Activated T-helper 1 cell treated with anti-CD3 and anti-CD28 coated beads, Interleukin-2, amount 50 U/mL, for 16 hours (primary cell): Measurements from ENCODE around the gene CPO.

Experiments used
- DNase-seq, 2 donors: peaks; one replicate each; pipeline ENCODE4 v3.0.0-alpha.2; 2020; ENCODE audit warnings: low read depth in 1 of 2, low spot score in 1 of 2

Gene CPO

DNA sequence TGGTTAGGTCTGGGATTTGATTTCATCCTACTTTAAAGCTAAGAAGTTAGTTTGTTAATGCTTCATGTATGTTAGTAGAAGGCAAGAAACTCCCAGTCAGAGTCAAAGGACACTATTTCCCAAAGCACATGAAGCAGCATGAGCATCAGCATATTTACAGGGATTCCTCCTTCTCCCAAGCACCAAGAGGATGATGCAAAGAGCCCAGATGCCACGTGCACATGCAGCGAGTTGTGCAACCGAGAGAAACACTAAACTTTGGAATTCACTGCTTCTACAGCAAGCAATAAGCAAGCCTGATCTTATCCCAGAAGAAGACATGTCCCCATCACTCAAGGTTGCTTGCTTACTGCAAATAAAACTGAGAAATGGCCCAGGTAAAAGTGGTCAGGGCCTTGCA, 32.5 kb downstream of the CPO start:
- DNase-seq, result no peak

DNA sequence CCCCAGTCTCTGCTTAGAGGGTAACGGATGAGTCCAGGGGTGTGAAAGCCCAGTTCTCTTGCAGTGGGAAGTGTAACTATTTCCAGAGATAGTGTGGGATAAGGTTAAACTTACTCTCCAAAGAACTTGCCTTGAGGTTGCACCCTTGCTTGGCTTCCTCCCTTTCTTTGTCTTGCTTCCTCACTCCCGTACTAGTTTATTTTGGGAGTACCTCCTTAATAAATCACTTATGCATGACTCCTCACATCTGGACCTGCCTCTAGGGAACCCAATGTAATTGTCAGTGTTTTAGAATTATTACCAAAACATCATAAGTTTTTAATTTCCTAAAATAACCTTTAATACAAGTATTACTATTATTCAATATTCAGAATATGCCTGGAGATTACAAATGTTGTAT, 35.2 kb downstream of the CPO start:
- DNase-seq, result no peak

DNA sequence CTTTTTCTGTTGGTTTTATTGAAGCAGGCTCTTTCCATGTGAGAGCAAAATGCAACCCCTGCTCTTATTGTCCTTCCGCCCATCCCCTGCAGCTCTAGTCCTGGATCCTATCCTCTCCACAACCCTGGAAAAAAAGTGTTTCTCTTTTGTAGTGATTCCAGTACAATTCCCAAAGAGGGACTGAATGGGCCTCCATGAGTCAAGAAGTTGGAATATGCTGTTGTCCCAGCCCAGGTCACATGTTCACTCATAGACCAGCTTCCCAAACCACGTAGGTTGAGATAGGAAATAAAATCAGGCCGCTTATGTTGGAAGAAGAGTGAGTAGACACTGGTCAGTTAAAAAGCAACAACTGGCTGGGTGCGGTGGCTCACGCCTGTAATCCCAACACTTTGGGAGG, 39.4 kb downstream of the CPO start:
- DNase-seq, result no peak

DNA sequence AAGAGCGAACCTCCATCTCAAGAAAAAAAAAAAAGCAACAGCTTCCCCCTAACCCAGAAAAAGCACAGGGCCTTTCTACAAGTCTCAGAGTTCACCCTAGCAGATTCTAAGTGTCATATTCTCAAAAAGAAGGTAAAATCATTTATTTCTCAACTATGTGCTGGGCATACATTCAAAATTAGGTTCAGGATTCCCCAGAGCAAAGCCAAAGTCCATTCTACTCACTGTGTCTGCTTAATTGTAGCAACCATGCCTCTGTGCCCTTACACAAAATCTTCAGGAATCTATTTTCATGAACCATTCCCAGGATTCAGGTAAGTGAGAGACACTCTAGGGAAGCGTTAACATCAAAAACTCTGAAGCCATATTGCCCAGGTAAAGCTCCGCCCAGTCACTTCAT, 40.0 kb downstream of the CPO start:
- DNase-seq, result no peak

DNA sequence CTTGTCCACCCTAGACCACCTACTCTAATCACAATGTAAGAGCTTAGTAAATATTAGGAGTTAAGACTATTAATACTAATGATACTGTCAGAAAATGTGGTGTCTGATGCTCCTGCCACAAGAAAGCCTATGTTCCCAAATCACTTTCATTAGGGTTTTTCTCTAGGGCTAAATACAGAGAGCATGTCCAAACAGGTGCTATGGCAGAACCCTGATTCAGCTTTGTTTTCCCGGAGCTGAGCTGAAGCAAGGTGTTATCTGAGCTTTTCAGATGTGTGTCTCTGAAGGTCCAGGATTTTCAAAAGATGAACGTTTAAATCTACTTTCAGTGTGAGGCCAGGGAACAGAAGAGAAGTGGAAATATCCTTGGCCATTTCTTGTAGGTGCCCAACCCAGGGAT, 40.6 kb downstream of the CPO start:
- no peak for DNase-seq

DNA sequence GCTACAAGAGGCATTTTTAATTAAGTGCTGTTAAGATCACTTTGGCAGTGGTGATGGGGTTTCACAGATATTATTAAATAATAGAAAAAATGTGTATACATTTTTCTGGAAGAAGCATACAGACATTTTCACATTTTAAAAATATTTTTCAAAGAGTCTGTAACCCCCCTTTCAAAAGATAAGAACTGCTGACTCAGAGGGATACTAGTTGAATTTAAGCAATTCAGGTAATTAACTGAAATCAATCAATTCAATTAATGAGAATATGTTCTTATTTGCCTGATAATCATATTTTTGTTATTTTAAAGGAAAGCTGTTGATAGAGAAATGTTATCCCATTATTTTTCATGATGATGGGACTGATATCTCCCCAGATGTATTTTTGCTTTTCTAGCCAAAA, 41.1 kb downstream of the CPO start:
- no peak for DNase-seq

DNA sequence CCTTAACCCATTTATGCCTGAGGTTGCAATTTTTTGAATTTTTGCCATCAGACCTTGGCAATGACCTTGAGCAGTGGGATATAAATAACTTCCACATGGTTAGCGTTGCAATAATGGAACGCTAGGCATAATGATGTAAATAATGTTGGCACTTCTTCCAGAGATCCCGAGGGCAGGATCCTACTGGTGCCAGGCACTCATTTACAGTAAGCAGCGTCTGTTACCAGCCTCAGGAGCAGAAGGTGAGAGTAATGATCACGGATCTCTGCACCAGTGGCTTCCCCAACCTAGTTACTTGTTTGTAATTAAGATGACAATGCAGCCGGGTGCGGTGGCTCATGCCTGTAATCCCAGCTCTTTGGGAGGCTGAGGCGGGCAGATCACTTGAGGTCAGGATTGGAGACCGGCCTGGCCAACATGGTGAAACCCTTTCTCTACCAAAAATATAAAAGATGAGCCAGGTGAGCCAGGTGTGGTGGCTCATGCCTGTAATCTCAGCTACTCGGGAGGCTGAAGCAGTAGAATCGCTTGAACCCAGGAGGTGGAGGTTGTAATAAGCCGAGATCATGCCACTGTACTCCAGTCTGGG, 41.9 kb downstream of the CPO start:
- no peak for DNase-seq

DNA sequence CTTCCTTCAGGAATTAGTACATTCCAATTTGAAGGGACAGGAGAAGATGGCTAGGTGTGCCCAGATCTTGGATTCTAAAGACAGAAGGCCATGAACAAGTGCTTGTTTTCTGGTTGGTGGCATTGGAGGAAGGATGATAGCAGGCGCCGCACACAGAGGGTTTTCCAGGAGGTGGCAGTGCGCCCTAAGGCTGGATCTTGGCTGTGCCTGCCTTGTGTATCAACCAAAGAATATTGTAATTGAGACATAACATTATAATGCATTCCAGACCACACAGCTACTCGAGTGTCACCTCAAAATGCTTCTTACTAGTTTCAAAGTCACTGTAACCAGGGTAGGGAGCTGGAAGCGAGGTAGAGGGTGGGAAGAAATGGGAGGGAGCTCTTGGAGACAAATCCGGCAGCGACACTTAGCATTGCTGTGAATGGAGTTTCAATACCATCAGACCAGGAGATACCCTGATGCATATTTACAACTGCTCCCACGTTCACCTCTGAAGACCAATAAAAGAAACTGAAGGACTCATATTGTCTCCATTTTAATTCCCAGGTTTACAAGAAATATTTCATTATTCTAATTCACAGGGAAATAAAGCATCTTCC, 42.5 kb downstream of the CPO start:
- DNase-seq, result peak in 1 of 2 donors; percentile 2

DNA sequence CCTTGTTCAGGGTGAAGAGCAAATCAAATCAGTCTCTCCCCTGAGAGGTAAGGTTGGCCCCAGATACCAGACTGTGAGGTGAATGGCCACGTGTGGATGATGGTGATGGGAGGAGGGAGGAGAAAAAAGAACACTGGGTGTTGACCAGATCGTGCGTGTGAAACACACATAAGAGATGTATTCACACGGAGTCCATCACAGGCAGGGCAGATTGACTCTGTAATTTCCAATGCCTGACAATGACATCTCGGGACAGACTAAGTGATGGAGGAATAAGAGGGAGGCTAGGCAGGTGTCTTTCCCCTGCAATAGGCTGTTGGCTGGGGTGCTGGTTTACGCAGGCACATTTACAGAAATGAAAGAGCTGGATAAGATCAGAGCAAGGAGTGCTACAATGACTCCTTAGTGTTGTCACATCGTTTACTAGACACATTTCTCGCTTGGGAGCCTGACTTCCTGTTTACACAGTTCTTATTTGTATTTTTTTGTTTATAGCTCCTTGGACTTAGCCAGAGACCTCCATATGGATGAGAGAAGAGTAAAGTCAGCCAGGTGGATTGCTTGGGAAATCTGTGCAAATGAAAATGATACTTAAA, 43.1 kb downstream of the CPO start:
- DNase-seq, result no peak

DNA sequence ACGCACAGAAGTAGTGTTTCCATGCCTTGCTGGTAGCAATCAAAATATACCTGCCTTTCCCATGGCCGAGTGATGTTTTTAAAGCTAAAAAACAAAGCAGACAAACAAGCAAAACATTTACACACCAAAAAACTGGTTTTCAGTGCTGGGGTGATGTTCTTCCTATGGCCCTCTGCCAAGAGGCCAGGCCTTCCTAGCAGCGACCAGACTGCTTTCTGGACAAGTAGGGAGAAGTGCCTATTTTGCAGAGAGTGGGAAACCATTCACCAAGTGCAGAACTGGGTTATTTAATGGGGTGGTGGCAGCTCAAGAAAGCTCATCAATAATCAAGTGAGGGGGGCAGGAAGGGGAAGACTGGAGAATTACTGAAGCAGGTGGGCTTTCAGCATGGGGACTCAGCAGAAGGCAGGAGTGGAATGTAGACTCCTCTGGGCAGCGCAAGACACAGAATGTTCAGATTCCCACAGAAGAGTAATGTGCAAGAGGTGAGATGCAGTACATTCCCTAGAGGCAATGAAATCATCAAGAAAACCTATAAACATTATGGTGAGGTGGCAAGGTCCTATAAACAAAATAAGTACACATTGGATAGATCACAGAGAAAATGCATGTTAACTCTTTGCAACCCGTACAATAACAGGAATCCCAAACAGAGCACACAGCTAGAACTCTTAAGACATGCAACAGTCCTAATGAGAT, 44.0 kb downstream of the CPO start:
- DNase-seq, result no peak

DNA sequence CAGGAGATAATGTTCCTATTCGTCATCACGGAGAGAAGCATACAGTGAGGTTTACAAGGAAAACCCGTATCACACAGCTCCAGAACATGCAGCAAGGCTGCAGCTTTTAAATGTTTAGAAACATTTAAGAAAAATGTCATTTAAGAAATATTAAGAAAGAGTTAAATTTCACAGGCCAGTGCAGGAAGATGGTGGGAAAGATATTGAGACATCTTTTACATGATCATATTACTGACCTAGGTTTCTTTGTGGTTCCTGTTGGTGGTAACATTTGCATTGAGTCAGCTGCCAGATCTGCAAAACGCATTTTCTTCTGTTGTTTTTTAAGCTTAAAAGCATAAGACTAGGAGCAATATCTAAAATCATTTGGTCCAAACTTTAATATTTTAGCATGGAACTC, 44.9 kb downstream of the CPO start:
- DNase-seq, result no peak

DNA sequence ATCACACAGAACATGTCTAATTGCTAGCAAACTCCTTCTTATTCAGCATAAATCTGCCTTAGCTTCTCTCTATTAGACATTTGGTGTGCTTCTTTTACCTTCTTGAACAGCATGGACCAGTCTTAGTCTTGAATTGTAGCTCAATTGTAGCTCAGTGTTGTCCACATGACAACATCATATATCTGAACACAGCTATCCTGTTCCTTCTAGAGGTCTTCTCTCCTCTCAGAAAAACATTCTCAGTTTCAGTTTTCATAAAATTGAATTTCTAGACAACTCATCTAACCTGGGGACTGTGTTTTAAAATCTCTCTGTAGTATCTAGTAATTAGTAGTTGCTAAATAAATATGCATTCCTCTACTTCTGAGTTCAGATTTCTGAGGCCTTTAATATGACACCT, 47.6 kb downstream of the CPO start:
- no peak for DNase-seq

DNA sequence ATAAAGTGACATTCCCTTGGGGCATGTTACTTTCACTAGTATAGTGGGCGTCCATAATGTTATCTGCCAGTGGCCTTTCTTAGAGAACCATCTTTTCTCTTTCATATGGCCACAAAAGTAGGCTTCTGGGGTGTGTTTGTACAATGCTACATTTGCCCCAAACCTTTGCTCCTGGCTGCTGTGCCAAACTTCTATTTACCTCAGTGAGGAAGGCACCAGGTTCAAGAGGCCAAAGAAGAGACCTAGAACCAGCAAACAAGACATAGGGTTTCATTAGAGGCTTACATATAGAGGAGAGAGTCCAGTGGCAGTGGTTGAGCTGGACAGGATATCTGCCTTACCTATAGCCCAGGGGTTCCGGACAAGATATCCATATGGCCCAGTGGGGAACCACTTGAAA, 48.5 kb downstream of the CPO start:
- DNase-seq, result no peak

DNA sequence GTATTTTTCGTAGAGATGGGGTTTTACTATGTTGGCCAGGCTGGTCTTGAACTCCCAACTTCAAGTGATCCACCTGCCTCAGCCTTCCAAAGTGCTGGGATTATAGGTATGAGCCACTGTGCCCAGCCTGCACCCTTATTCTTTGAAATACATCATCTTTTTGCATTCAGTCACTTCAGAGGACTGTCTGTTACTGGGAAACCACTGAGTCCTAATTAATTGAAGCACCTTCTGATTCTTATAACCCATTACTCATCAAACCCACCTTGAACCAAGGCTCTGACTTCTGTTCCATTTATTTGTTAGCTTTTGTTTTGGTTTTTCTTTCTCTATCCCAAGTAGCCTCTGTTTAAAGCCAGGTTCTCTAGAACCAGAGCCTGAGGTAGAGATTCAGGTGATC, 49.6 kb downstream of the CPO start:
- no peak for DNase-seq

DNA sequence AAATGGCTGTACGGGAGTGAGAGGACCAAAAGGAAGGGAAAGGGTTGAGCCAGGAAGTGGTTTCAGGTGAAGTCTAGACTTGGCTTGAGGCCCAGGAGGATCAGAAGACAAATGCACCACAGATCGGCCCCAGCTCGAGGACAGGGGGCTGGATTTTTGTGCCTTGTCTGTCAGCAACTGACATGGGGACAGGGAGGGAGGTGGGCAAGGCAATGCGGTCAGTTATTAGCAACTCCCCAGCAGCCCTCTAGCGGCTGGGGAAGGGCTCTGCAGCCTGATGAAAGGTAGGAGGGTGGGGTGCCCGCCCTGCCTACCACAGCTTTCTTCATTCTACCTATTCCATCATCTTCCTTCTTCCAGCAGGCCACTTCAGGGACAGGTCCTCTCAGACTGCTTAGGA, 50.0 kb downstream of the CPO start:
- no peak for DNase-seq

DNA sequence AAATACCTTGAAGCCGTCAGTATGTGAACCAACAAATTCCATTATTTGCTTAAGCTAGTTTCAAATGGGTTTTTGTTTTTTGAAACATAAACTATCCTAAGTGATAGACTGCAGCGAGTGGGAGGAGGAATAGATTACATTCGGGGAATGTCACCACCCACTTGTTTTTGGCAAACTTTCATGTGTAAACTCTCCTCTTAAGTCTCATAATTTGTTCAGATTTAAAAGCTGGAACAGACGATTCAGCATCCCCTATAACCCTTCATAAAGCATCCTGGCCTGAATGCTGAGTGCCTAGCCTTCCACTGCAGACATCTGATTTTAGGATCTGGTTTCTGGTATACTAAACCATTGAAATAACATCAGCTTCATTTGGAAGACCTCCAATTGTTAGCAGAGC, 51.0 kb downstream of the CPO start:
- DNase-seq, result no peak

DNA sequence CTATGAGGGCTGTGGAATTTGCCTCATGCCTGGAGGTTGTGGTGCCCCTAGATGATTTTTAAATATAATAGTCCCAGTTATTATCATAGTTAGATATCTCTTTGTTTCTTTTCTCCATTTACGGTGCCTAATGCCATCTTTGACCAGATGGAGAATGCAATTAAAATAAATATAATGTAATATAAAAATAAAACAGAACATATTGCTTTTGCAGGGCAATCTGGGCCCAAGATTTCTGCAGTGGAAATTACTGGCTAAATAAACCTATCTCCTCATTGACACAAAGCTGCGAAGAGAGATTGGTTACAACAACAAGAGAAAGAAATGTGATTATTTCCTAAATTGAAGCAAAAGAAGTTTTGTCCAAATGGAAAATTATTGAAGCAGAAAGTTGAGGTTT, 51.8 kb downstream of the CPO start:
- DNase-seq, result no peak

DNA sequence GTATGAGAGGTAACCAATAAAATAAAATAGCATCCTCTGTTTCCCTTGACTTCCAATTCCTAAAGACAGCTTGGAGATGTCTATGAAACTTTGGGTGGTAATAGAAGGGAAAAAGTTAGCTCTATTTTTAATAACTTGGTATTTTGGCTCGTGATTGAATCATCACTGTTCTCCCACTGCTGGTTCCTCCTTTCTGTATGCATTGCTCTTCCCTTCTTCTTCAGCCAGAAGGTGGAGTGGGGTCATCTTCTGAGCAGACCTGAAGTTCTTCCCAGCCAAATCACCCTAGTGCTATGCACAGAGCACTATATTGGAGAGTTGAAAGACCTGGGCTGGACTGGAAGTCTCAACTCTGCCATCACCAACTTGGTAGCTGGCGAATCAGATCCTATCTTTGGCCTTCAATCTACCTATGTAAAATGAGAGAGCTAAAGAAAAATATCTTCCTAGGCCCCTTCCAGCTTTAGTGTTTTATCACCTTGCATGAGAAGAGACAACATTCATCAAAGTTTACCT, 54.1 kb downstream of the CPO start:
- DNase-seq, result no peak

DNA sequence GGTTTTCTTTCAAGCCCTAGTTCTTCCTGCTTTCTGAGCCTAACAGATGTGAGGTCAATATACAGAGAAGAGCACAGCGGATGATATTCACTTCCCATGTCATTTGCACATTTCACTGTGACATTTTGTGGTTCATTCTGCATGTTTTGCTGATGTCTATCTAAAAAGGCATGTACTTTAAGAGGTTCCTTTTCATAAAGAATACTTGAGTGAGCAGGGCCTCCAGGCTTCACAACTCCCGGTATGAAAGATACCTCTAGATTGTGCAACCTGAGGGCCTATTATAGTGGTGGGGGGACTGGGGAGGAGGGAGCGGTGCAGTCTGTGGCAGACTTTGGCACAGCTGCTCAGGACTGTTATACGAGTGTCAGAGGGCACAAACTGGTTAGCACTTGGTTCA, 54.6 kb downstream of the CPO start:
- DNase-seq, result no peak

DNA sequence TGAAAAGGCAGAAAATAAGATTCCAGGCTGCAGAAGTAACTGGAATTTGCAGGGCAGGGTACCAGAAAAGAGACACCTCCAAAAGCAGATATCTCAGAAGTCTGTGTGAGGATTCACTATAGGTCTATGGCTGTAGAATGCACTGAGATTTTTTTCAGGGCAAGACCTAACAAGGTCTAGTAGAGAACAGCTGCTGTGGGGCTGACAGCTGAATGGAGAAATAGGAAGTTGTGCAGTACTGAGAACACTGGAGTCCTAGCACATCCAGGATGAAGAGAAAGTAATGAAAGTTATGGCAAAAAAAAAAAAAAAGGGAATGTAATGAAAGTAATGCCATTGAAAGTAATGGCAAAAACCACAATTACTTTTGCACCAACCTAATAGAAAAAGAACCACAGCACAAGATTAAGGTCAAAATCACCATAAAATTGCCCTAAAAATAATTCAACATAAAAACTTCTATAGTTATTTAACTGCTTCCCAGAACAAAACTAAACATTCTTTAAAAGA, 57.3 kb downstream of the CPO start:
- DNase-seq, result no peak

DNA sequence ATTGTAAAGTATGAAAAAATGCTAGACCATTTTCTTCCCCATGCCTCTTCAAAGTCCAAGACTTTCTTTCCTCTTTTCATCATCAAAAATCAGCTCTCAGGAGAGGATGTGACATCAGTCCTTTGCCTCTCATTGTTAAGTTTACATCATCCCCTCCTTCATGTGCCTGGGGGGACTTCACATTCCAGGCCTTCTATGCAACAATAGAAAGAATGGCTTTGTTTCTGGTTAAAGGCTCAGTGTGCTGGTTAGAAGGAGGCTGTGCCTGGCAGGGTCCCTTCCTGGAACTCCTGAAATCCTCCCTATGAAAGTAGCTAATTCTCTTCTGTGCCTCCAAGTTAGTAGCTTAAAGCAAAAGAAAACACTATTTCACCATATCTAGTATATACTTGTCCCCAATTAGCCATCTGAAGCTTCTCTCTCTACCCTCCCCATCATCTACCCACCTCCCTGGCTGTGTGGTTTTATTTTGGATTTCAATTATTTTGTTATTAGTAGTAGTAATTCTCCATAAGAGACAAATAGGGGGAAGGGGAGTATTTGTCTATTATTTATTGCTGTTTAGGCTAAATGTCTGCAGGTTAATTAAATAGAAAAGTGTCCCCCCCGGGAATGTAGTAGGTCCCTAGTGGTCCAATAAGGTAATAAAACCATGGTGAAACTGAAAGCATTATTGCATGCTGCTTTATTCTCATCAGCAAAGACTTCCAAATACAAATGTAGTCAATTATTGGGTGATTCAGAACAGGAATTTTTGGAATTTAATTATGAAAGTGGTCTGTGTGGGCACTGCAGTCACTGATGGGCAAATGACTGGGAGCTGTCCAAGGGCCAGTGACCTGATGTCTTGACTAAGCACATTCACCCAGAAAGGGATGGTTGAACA, 69.0 kb downstream of the CPO start:
- DNase-seq, result no peak
